Measurements from ENCODE around the gene RPSA.
A peak's percentile ranks its signal among the peaks of the same experiment; 100 is the strongest.
"Not testable (repeated sequence)": the region's sequence is repeated elsewhere in the genome, so short reads cannot be mapped to it uniquely, and the experiment has no call there.

Gene RPSA

DNA sequence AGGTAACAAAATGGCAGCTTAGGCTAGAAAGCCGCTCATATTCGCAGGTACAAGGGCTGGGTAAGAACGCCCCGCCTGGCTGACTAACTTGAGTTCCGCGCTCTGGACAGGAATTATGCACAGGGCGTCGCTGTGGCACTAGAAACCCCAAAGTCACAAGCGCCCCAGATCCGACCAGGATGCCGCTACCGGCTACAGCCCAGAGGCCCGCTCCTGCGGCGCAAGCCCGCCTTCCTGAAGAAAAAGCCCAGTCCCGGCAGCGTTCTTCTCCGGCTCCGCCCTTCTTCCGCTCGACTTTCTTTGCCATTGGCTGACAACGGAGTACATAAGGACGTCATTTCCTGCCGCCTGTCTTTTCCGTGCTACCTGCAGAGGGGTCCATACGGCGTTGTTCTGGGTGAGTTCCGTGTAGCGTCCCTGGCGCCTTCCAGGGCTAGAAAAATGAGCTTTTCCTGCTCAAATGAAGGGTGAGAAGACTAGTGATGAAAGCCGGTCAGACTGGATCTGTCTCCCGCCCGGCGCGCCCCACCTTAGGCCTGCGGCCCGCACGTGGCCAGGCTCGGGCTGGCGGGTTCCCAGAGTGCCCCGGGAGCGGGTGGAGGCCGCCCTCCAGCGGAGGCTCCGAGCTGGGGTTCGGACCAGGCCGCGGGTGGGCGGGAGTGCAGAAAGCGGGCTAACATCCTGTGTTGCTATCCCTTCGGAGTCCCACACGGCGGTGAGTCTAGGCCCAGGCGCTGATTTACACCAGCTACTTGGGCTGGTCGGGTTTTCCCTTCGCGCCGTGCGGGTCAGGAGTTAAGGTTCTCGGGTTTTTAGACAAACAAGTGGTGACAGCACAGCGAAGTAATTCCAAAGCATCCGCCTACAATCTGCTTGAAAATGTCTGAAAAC, at the start of gene RPSA:
TSS of gene RPSA (plus strand) at position 353 of the 891 bp plus-strand sequence. CDS start 934 bp downstream, outside the sequence.
- peak; percentile 95 for DNase-seq

DNA sequence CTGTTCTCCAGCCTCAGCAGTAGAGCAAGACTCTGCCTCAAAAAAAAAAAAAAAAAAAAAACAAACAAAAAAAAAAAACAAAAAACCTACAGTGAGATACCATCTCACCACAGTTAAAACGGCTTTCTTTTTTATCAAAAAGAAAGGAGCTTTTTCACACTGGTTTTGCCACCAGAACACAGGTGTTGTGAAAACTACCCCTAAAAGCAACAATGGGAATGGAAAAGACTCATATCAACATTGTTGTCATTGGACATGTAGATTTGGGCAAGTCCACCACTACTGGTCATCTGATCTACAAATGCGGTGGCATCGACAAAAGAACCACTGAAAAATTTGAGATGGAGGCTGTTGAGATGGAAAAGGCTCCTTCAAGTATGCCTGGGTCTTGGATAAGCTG, 48.2 kb upstream of the RPSA start:
- DNase-seq = no peak

DNA sequence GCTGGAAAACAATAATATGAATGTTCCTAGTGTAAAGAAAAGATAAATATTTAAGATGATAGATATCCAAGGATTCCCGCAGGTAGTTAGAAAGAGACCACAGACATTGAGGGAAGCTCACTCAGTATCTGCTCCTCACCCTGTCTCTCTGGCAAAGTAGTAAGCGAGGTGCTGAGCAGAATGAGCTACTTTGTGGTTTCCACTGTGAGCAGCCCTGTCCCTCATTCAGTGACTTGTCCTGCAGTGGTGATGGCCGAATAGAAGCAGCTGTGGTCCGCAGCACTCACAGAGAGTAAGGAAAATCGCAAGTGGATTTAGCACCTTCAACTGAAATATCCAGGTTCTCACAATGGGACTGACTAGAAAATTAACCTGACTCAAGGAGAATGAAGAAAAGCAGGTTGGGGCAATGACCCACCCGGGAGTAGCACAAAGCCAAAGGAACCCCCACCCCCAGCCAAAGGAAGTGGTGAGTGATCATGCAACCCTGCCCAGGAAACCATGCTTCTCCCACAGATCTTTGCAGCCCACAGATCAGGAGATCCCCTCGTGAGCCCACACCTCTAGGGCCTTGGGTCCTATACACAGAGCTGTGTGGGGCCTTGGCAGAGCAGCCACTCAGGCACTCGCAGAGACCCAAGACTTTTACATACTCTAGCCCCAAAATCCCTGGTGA, 45.1 kb upstream of the RPSA start:
- no peak for DNase-seq

DNA sequence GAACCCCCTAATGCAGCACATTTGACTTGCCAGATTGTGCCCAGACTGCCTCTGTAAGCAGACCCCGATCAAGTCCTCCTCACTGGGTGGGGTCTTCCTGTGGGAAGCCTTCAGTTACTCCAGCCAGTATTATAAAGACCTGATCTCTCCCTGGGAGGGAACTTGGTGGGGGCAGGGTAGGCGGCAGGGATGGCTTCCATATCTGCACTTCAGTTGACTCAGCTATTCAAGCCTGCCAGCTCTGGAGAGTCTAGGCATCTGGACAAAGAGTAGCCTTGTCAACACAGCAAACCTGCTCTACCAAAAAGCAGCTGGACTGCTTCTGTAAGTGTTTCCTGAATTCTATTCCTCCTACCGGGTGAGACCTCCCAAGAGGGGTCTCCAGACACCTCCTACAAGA, 44.3 kb upstream of the RPSA start:
- DNase-seq = no peak

DNA sequence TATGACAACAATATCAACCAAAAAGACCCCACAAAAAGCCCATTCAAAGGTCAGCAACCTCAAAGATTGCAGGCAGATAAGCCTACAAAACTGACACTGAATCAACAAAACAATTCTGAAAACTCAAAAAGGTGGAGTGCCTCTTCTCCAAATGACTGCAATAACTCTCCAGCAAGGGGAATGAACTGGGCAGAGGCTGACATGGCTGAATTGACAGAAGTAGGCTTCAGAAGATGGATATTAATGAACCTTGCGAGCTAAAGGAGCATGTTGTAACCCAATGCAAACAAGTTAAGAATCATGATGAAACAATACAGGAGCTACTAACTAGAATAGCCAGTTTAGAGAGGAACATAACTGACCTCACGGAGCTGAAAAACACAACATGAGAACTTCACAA, 43.7 kb upstream of the RPSA start:
- no peak for DNase-seq

DNA sequence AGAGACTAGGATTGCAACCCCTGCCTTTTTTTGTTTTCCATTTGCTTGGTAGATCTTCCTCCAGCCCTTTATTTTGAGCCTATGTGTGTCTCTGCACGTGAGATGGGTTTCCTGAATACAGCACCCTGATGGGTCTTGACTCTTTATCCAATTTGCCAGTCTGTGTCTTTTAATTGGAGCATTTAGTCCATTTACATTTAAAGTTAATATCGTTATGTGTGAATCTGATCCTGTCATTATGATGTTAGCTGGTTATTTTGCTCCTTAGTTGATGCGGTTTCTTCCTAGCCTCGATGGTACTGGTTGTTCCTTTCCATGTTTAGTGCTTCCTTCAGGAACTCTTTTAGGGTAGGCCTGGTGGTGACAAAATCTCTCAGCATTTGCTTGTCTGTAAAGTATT, 36.1 kb upstream of the RPSA start:
- not testable (repeated sequence) for DNase-seq

DNA sequence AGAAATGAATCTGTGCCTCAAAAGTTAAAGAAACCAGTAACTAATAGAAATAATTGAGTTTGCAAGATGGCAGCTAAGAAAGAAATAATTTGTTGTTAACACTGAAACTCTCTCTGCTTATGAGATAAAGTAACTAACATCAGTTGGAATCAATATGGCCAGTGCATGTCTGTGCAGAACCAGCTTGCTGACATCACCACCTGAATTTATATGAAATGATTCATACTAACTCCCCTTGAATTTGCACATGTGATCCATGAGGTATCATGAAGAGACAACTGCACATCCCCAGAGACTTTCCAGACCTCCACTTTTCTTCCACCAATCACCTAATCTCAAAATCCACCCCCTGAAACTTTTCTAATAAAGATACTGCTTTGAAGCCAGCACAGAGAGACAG, 33.7 kb upstream of the RPSA start:
- no peak for DNase-seq

DNA sequence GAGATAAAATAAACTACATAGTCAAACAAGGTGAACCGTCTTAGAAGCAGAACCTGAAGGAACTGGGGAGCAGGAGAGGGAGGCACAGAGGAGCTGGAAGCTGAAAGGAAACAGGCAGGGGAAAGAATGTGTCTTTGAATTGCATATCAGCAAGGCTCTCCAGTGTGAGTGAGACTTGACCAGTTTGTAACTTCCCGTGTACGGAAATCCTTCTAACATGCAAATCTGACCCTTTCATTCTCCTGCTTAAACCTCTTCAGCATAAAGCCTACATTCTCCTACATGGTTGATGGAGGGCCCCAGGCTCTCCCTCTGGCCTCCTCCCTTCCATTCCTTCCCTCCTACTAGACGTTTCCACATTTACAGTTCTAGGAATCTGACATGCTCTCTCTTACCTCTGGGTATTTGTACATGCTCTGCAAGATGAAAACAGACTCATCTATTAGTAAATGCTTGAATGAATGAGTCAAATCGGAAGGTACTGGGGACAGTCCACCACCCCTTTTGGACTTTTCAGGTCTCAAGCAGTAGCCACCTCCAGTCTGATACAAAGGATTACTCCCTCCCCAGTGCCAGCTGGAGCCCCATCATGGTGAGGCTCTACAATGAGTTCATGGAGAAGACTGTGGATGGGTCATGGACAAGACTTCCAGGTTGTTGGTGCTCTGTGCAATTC, 29.4 kb upstream of the RPSA start:
- DNase-seq = no peak

DNA sequence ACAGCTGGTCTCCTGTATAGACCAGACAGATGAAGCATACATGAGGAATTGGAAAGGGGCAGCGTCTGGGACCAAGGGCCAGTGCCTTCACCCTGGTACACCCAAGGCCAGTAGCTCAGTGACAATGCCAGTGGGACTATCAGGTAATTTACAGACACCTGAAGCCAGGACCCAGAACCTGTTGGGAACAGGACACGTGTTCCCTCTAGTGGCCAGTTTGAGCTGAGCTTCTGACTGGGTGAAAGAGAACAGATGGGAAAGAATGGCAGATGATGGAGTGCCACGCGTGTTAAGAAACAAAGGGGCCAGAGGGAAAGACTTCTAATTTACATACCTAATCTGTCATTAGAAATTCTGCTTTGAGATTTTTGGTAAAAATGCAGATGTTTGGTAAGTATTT, 28.4 kb upstream of the RPSA start:
- DNase-seq = no peak

DNA sequence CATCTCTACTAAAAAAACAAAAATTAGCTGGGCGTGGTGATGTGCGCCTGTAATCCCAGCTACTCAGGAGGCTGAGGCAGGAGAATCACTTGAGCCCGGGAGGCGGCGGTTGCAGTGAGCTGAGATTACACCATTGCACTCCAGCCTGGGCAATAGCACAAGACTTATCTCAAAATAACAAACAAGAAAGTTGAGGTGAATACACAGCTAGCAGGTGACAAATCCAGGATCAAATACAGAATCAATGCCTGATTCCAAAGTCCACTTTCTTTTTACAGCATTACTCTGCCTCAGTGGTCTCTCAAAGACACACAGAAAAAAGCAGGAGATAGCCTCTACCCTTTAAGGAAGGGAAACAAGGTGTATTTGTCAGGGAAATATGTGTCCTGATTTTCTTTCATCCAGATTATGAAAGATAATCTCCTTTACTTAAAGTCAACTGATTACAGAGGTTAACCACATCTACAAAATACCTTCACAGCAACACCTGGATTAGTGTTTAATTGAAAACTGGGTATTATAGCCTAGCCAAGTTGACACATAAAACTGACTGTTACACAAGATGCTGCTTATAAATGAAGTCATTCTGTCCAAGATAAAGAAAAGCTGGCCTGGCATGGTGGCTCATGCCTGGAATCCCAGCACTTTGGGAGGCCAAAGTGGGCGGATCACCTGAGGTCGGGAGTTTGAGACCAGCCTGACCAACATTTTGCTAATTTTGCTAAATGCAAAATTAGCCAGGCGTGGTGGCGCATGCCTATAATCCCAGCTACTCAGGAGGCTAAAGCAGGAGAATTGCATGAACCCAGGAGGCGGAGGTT, 27.4 kb upstream of the RPSA start:
- DNase-seq = no peak

DNA sequence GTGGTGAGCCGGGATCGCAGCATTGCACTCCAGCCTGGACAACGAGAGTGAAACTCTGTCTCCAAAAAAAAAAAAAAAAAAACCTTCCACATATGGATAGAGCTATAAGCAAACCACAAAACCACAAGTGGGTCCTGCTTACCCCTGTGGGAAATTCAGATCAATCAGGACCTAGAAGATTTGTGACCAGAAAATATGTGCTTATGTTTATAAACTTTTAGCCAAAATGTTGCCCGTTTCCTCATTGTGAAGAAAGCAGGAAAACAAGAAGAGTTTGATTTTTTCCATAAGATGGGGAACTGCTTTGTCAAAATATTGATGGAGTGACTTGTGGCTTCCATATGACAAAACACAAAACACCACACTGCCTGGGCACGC, 26.8 kb upstream of the RPSA start:
- no peak for DNase-seq

DNA sequence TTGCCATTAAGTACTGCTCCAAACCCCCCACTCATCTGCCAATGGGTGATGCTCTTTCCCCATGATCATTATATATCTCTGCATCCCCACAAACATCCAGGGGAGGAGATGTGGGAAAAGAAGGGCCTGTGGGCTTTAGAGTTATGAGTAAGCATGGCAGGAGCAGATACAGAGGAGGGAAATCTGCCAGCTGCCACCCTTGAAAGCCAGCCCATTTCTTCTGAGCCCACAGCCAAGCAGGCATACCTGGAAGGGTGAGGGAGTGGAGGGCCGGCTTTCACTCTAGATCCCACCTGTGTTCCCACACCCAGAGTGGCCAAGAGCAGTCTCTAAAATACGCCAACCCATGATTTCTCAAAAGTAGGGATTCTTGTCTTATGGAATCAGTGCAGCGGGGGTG, 25.1 kb upstream of the RPSA start:
- DNase-seq = no peak

DNA sequence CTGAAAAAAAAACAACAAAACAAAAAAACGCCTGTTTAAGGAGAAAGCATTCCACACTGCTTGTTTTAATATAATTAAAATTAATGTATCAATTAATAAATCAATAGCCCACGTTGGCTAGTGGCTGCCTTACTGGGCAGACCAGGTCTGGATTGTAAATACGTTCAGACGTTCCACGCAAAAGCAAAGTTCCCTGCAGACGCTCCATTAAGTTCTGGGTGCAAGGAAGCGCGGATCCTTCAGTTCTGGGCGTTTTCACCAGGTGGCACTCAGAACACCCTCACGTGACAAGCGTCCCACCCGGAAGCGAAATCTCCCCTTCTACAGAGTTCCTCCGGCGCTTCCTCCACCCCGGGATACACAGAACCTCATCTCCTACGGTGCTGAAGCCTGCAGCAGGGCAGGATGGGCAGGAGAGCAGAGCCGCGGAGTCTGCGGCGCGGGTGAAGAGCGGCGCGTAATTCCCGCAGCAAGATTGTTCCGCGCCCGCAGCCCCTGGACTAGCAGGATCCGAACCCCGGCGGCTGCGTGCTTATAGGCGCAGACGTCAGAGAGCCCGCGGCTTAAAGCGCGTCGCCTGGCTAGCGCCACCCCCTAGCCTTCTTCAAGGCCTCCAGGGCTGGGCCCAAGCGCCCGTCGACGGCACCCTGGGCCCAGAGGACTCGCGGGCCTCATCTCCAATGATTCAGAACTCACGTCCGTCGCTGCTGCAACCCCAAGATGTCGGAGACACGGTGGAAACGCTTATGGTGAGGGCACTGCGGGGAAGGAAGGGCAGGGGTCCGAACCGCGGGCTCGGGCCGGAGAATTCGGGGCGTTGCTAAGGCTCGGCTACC, 23.3 kb upstream of the RPSA start, which contains the start of gene SLC25A38:
TSS of gene SLC25A38 (plus strand) at position 326 of the 836 bp plus-strand sequence. CDS start at position 681, 355 bp downstream.
- peak; percentile 84 for DNase-seq

DNA sequence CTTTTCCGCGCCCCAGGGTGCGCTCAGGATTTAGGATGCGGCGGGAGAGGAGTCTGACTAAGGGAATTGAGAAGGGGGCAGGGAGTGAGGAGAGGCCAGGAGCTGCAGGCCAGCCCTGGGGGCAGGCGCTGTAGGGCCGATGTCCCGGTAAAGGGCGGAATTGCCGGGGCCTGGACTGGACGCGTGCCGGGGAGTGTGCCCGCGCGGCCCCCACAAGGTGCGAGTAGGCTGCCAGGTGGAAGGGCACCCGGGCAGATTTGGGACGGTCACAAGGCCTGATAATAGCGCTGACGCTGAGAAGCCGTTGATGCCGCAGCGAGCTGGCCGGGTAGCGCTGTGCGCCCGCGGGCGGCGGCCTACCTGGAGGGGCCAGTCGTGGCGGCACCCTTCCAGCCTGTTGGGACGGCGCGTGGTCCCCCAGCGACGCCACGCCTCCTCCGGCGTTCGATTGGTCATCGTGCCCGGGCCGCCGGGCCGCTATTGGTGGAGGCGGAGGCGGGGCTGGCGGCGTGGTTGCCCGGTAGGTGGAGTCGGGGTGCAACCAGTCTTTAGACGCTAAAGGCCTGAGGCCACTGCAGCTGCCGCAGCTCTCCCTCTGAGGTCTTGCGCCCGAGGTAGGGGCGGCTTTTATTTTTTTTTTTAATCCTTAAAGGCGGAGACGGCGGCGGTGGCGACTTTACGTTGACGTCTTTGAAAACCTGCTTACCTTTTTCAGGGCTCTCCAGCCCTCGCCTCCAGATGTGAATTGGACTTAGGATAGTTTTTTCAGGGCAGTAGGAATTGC, 22.4 kb upstream of the RPSA start:
- peak; percentile 96 for DNase-seq

DNA sequence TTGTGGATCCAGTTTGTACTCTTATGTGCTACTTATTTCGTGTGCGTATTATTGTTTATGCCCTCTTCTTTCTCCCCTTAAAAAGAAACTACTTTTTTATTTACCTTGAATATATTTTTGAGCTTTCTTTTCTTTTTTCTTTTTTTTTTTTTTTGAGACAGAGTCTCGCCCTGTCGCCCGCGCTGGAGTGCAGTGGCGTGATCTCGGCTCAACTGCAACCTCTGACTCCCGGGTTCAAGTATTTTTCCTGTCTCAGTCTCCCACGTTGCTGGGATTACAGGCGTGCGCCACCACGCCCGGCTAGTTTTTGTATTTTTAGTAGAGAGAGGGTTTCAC, 21.9 kb upstream of the RPSA start:
- DNase-seq = no peak

DNA sequence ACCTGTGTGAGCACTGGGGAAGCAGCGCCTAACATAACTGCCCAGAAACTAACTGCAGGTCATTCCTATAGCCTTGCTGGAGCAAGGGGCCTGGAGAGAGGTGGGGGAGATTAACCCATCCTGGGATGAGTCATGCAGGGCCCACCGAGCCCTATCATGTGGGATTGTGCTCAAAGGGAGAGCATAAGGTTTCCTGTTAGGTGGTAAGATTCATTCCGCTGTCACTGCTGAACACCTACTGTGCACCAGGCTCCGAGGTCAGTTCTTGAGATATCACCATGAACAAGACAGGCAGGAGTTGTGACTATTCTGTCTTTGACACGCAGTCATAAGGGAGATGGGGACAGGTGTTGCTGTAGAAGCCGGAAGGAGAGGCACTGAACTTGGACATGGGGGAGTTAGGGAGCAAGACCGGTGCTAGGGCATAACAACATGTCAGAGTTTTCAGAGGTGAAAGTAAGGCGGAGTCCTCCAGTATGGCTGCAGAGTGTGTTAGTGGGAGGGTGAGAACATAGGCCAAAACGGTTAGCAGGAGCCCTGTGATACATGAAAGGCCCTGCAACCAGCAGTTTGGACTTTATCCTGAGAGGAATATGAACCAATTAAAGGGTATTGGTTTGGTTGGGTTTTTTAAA, 20.9 kb upstream of the RPSA start:
- DNase-seq = no peak

DNA sequence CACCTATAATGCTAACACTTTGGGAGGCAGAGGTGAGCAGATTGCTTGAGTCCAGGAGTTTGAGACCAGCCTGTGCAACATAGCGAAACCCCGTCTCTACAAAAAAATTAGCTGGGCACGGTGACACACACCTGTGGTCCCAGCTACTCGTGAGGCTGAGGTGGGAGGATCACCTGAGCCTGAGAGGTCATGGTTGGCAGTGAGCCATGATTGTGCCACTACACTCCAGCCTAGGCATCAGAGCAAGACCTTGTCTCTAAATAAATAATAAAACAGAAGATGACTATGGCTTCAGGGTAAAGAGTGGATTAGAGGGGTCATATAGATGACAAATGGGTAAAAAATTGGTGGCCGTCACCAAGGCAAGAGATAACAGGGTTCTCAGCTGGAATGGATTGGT, 20.2 kb upstream of the RPSA start:
- no peak for DNase-seq

DNA sequence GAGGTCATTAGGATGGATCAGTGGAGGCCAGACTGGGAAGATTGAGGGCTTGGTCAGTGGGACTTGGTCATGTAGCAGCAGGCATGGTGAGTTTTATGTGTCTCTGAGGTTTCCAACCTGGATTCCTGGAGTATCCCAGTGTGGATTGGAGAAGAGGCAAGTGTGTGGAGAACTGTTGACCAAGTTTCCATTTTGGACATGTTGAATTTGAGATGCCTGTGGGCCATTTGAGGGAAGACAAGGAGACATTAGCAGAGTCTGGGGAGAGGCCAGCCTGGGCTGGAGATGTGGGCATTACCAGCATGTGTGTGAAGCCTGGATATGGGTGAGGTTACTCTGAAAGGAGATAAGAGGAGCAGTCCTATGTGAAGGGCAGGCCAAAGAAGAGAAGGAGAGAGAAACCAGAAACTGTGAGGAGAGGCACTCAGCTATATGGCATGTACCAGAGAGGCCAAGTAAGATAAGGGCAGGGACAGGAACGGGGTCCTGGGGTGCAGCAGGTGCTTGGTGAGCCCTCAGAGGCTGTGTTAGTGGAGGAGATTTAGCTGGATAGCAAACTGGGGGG, 19.0 kb upstream of the RPSA start:
- DNase-seq = no peak

DNA sequence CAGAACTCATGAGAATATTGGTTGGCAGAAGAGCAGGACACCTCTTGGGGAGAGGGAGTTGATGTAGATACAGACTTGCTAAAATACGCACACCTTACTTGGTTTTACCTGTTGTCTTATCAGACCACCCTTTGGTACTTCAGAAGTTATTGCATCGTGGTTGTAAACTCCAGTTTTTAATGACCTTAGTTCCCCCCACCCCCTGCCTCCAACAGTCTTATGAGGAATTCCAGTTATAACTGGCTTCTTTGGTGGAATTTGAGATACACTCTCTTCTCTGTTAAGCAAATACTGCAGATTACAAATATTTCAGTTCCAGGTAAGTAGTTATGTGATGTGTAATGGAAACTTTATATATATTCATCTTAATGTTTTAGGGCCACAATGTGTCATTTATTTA, 18.4 kb upstream of the RPSA start:
- DNase-seq = no peak

DNA sequence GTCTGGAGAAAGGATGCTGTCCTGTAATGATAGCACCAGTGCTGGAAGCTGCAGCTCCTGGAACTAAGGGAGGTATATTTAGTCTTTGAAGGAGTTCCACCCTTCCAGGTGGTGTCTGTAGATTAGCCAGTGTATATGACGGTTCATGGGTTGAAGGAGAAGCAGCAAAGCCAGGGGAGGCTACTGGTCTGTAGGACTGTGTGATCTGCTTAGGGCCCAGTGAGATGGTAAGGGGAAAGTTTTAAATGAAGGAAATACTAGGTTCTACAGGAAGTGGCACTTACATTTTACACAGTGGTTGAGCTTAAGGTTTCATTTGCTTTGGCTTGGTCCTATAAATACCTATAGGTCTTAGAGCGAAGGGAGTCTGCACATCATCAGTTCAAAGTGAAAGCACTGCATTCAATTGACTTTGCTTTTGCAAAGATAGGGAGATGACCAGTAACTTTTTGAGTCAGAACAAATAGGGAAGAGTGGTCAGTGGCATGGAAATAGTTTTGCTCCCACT, 17.7 kb upstream of the RPSA start:
- DNase-seq = no peak

Measured in left hindlimb (tissue), 1 donor.